Measurements from ENCODE around the gene ITGA5.

The ITGA5 gene

GRCh38 chr12:54387114-54387467, 32.0 kb downstream of the ITGA5 start:
- DNase-seq = no peak

GRCh38 chr12:54386403-54387113, 32.5 kb downstream of the ITGA5 start:
- DNase-seq = no peak

DNA sequence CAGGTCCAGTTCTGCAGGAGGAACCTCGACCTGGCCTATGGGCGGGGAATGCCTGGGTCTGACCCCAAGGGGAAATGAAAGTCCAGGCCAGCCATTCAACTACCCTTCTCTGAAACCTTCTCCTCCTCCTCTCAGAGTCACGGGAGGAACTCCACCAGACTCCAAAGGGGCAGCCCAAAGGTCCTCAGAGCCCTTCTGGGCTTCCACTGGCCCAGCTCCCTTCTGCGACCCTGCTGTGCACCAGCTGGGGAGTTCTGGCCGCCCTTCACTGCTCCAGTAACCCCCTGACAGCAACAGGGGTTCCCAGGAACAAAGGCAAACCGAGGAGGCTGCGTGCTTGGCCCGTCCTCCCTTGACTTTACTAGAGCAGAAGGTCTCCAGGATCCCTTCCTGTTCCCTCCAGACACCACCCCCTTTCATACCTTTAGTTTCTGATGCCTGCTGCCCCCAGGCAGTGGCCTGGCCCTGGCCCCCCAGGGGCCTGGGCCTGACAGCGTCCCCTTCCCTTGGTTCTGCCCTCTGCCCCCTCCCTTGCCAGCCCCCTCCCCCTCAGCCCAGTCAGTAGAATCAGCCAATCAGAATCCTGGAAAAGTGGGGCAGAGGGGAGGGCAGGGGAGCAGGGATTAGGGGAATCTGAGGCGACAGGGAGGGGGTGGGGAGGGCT, 33.7 kb downstream of the ITGA5 start:
- DNase-seq = no peak

DNA sequence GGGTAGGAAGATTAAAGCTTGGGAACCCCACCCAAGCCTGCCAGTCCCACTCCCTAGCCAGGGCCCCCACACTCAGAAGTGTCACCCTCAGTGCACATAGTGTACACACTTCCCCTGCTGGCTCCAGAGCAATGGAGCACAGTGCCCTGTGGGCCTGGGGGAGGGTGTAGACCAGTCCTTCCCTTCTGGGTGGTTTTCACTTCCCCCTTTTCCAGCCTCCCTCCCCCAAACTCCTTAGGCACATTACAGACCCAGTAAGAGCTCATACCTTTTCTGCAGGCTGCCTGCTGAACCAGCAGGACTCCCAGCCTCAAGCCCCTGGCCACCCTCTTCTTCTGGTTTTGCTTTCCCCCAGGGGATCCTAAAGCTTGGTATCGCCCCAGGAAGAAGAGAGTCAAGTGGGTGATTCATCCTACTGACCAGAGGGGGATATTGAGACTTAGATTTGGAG, 34.5 kb downstream of the ITGA5 start, which contains the start of gene ZNF385A:
Gene ZNF385A (minus strand): TSS at position 143 of the 451 bp plus-strand sequence. CDS start 219 bp downstream, outside the sequence.
- DNase-seq = no peak

DNA sequence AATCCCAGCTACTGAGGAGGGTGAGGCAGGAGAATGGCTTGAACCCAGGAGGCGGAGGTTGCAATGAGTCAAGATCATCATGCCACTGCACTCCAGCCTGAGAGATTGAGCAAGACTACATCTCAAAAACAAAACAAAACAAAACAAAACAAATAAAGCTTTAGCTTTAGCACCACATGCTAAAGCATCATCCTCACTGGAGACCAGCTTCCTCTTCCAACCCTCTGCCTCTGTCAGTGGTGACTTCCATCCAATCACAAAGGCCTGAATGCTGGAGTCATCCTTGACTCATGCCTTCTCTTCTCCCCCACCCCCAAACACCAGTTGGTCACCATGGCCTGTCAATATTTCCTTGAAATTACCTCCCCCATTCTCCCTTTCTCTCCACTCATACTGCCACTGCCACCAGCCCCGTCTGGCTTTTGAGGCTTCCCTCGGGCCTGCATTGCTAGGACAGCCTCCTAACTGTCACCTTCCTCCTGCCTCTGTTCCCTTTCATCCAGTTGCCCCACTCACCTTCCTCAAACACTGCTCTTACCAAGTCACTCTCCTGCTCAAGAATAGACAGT, 35.9 kb downstream of the ITGA5 start:
- DNase-seq = no peak

- no peak for DNase-seq
Observed at GRCh38 chr12:54381136-54381535, 37.9 kb downstream of the ITGA5 start.

- peak; percentile 77 to 91 for DNase-seq
Observed at GRCh38 chr12:54379398-54380201, 39.5 kb downstream of the ITGA5 start.

- DNase-seq = peak; percentile 10 to 56
Observed at GRCh38 chr12:54378796-54379397, 40.2 kb downstream of the ITGA5 start.

DNA sequence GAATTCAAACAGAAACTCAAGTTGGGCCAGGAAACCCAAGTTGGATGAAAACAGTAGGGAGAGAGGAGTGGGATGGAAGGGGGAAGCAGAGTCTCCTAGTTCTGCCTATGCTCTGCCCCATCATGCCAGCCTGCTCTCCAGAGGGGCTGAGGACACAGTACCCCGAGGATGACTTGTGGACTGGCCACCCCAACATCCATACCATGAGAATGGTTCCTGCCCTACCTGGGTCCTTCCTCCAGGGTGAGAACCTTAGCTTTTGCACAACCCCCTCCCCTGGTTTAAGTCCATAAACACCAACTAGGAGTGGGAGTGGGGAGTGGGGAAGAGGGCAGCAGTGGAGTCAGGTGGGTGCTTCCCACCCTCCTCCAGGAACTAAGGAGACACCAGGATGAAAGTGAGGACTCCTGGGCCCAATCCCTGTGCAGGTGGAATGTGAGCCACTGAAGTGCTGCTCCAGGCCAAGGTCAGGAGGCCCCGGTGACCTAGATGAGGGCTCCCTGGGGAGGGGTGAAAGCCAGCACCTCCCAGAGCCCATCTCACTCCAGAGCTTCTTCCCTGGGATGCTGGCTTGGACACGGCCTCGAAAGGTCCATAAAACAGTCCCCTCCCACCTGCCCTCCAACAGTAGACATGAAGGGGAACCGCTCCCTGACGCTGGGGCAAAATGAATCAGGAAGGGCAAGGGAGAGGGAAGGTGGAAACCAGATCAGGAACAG, 41.1 kb downstream of the ITGA5 start:
- no peak for DNase-seq

DNA sequence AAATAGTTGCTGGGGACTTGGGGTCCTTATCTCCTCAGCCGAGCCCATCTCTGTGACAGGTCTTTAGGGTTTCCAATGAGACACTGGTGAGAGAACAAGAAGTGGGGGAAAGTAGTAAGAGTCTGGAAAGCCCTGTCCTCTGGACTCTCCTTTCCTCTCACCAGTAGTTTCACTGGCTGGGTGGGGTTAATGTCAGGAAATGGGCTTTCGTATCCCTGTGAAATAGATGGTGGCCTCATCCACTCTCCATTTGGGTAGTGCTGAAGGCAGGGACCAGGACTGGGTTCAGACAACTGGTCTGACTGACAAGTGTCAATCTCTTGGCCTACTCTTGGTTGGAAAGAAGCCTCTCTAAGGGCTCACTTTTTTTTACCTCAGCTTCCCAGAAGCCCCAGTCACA, 42.1 kb downstream of the ITGA5 start:
- no peak for DNase-seq

GRCh38 chr12:54376596-54376995, 42.5 kb downstream of the ITGA5 start:
- DNase-seq = no peak

GRCh38 chr12:54375259-54375579, 43.8 kb downstream of the ITGA5 start:
- DNase-seq = no peak

DNA sequence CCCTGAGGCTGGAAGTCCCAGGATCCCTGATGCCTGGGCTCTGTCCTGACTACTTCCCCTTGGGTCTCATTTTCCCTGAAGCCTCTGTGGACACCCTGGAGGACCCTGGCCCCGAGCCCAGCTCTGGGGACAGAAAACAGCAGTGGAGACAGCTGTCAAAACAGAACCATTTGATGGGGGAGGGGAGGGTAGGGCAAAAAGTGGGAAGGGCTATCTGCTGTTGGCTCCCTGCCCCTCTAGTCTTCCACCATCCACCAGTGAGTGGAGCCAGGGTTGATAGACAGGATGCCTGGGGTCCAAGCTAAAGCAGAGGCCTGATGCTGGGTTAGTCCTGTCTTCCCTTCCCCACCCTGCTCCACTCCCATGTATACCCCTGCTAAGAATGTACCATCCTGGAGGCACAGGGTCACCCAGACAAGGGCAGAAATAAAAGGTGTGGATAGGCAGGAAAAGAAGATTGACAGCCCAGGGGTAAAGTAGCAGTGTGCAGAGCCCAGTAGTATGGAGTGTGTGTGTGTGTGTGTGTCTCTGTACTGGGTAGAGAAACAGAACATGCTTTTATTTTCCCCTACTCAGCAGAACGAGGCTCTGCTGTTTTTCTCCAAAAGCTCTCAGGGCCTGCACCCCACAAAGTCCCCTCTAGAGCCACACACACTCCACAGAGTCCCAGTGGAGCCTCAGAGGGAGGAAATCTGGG, 44.4 kb downstream of the ITGA5 start:
- DNase-seq = no peak

- no peak for DNase-seq
Observed at GRCh38 chr12:54373649-54374561, 45.2 kb downstream of the ITGA5 start.

- no peak for DNase-seq
Observed at GRCh38 chr12:54372113-54372806, 46.8 kb downstream of the ITGA5 start.

- DNase-seq = peak; percentile 12 to 62
Observed at GRCh38 chr12:54371328-54372112, 47.5 kb downstream of the ITGA5 start.

GRCh38 chr12:54370171-54370730, 48.8 kb downstream of the ITGA5 start:
- DNase-seq = no peak

GRCh38 chr12:54369597-54370131, 49.4 kb downstream of the ITGA5 start:
- DNase-seq = no peak

Measured in NCI-H446 (cell line).